GM21737 (cell line): ENCODE data around the gene UBE2G2.

Experiments
- ATAC-seq: cut with Tn5 transposase; IDR thresholded peaks from one replicate; pipeline ENCODE4 v1.9.1; 2021; ENCODE audit warnings: mild to moderate bottlenecking, moderate library complexity; ENCODE audit not compliant: unreplicated experiment

The UBE2G2 gene

DNA sequence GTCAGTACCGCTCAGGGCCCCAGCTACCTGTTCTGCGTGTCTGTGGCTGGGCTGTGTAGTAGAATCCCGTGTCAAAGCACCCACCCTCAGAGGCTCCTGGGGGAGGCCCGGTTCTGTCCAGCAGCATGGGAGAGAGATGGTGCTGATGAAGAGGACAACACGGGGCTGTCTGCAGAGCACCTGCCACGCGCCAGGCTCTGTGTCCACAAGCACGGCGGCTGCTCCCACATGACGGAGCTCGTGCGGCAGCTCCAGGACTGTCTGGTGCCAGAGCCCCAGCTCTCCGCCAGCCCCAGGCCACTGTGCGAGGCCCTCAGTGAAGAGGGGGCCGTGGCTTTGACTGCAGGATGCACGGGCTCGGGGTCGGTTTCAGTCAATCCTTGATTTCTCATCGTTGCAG is 48.3 kb downstream of the UBE2G2 start:
- no peak for ATAC-seq

DNA sequence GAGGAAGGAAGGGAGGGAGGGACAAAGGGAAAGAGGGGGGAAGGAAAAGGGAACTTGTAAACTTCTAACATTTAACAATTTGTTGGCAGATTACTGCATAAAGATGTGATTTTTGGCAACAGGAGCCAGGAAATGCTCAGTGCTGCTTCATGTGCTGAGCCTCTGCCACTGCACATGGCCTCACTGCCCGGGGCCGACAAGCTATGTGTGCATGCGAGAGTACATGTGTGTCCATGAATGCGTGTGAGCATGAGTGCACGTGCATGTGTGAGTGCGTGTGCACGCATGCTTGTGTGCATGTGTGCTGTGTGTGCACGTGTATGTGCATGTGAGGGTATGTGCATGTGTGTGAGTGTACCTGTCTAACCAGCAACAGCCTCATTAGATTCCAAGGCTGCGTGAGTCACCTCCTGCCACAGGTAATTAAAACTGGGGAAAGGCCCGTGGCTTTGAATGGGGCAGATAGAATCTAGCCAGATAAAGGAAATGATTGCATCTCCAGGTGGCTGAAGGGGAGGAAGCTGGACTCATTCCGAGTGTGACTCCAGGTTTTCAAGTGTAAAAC is 48.9 kb downstream of the UBE2G2 start:
- no peak for ATAC-seq

DNA sequence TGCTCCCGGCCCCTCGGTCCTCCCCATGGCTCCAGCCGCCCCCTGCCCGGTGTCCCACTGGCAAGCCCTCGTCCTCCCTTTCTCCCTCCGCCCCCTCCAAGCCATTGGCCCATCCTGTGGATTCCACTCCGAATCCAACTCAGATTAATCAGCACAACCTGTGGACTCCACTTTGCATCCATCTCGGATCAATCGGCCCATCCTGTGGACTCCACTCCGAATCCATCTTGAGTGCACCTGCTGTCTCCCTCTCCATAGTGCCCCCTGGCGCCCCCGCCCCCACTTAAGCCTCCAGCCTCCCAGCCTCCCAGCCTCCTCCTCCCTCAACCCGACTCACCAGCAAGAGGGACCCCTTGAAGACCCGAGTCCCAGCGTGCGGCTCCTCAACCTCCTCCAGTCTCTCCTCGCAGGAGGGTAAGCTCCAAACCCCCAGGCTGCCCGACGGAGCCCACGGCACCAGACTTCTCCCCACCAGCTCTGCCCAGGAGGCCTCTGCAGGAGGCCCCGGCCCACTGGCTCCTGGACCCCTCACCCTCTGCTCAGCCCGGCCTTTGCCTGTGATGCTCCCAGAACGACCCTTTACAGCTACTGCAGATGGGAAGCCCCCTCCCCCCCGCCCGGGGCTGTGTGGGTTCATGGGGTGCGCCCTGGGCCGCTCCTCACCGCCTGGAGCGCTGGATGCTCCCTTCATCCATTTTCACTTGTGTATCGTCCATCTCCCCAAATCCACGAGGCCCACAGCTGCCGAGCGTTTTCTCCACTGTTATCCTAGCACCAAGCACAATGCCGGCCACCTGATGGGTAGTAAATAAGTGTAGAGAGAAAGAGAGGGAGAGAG is 49.6 kb downstream of the UBE2G2 start:
- no peak for ATAC-seq

DNA sequence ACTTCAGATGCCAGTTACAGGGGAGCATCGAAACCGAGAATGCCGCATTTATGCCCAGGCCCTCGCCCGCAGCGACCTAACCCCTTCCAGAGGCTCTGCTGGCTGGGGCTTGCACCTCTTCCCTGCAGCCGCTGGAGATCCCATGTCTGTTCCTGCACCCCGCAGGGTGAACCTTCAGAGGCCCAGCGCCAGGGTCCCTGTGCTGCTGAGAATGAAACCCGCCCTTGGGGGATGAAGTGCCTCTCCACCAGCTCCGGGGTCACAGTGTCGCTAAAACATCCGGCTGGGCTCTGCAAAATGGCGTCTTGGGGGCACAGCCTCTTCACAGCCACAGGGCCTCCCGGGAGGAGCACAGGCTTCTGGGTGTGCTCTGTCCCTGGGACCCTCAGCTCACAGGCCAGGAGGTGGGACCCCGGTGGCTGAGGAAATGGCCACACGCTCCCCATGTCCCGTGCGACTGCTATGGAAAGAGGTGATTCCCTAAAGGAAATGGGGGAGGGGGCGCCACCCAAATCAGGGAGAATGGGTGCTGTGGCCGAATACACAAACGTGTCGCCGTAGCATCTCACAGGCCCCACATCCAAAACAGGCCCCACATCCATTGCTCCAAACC is 50.3 kb downstream of the UBE2G2 start:
- ATAC-seq = no peak

DNA sequence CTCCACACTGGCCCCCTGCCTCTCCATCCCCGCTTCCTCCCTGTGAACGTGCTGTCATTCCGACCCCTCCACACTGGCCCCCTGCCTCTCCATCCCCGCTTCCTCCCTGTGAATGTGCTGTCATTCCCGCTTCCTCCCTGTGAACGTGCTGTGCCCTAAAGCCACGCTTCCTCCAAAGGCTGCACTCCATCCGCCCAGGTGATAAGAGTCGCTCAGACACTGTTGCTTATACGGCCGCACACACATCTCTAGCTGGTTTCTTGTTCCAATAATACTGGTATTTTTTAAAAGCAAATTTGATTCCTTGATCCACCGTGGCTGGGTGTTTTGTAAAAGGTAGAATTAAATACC is 51.0 kb downstream of the UBE2G2 start:
- no peak for ATAC-seq

DNA sequence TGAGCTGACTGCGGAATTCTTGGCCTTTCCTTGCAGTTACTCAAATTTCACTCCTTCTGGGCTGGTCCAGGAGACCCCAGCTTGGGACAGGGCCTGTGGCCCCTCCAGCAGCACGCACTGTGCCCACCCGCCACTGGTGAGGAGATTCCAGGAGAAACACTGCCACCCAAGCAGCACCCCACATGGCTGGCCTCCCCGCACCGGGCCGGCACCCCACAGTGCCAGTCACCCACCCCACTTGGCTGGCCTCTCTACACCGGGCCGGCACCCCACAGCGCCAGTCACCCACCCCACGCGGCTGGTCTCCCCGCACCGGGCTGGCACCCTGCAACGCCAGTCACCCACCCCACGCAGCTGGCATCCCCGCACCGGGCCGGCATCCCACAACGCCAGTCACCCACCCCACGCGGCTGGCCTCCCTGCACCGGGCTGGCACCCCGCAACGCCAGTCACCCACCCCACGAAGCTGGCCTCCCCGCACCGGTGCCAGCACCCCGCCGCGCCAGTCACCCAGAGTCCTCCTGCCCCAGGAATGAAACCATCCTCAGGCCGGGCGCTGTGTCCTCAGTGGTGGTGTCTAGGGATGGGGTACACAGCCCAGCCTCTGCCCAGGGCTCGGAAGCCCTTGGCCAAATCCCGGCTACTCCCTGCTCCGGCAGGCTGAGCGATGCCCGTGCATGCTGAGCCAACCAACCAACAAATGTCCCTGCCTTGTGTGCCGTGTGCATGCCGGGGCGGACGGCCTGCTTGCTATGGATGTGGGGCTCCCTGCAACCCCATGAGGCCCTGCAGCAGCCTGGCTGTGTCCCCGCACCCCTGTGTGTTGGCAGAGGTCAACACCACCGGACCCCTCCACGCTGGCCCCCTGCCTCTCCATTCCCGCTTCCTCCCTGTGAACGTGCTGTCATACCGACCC is 51.6 kb downstream of the UBE2G2 start:
- no peak for ATAC-seq

DNA sequence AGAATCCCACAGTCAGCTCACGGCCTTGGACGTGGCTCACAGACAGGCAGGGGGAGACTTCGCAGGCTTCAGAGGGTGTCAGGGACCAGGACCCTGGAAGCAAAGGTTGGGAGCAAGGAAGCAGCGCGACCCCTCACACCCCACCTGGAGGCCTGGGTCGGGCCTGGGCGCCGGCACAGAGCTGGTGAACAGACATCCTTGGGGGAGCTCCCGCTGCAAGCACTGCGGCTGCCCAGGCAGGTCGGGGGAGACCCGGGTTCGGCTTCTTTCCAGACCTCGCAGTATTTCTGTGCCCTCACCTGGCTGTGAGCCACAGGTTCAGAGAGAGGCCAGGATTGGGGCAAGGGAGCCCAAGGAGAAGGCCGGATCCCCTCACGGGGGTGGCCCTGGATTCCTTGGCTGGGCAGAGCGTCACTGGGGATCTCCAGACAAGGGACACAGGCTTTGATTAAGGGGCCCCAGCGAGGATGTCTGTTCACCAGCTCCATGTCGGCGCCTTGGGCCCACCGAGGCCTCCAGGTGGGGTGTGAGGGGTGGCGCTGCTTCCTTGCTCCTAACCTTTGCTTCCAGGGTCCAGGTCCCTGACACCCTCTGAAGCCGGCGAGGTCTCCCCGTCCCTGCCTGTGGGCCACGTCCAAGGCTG is 52.4 kb downstream of the UBE2G2 start:
- ATAC-seq = no peak

DNA sequence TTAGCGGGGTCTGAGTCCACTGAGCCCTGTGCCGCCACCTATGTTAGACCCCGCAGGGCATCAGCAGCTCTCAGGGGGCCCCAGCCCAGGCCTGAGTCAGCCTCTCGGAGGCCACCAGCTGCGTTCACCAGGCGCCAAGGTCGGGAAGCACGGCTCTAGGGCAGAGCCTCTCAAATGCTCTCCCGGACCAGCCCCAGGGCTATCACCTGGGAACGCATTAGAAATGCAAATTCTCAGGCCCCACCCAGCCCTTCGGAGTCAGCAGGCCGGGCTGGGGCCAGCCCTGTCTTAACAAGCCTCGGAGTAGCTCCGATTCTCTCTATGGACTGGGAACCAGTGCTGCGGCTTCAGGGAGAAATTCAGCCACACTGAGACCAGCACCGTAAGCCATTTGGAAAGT is 53.0 kb downstream of the UBE2G2 start:
- ATAC-seq = no peak

DNA sequence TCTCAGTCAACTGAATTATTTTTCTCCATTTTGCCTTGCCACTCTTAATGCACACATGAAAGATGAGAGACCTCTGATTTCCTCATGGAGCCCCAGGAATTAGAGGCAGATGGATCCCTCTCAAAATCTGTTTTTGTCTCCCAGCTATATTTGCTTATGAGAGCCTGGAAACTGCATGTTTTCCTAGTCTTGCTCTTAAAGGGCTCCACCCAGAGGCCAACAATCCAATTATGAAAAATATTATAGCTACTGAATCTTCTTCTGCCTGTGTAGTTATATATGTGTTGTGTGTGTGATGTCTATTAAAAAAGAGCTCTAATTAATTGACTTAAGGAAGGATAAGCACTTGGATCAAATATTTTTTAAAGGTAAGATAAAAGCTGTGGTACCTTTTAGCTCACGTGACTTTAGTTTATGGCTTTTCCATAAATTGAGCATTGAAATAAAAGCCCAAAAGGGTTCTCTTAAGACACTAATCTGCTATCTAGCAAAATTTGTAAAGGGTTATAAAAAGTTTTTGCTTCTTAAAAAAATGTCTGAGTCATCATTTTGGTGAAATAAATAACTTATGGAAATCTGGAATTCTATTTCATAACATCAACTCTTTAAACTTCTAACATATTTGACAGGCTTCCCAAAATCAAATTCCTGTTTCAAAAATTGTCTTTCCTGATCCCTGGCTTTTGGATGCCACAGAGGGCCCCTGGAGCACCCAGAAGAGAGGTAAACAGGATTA is 59.0 kb downstream of the UBE2G2 start:
- ATAC-seq = no peak

DNA sequence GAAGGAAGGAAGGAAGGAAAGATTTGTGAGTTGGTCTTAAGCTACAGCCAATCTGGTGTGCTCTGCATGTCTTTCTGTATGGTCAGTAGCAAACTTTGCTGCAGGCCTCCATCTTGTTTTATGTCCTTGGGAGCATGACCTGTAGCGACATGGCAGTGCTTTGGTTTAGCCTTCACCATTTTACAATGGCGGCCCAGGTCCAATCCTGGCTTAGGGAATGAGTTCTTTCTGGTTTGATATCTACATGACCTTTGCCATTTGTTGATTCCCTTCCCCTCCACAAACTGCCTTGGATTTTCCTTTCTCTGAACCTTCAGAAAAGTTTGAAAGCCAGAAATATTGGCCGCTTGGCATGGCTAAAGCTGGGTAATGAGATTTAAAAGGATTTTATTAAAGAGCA is 59.7 kb downstream of the UBE2G2 start:
- no peak for ATAC-seq

DNA sequence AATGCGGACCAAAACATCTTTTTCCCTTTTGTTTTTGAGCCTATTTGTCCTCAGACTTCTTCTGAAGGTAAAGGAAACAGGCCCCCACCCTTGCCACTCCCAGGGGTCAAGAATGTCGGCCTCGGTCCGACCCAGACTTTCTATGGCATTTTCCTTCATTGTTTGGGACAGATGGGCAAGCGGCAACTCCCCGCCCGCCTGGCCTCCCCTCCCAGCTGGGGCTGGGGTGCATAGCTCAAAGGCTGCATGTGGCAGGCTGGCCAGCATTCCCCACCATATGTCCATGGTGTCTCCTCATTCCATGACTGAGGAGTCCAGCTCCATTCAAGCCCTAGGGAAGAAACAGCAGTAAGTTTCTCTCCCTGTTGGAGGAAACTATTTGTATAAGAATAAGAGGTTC is 60.9 kb downstream of the UBE2G2 start:
- no peak for ATAC-seq

DNA sequence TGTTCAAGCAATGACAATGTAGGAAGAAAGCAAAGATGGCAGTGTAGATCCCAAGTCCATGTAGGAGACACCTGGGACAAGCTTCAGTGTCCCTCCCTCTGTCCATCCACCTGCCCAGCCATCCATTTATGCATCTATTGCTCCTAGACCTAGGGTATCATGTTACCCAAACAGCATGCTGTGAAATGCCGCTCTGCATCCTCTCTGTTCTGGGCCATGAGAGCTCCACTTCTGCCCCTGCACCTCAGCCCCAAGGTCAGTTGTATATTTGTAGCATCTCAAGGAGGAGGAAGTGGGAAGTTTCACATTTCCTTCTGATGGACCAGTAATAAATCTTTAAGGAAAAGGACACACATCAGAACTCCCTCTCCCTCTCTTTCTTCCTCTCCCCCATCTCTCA is 62.3 kb downstream of the UBE2G2 start:
- no peak for ATAC-seq

DNA sequence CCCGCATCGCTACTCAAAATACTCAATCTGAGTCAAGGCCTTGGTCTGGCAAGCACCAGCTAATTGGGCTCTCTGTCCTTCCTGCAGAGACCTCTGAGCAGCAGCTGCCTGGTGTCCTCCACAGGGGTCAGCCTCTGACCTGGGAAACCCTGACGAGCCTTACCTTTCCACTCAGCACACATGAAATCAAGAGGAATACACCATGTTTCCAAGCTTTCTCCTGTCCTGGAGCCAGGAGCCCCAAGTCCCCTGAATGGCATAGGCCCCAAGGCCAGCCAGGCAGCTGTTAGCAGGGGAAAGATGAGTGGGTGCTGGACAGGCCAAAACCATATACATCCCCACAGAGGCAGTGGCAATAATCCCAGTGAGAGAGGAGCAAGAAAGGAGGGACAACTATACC is 63.0 kb downstream of the UBE2G2 start:
- ATAC-seq = no peak

DNA sequence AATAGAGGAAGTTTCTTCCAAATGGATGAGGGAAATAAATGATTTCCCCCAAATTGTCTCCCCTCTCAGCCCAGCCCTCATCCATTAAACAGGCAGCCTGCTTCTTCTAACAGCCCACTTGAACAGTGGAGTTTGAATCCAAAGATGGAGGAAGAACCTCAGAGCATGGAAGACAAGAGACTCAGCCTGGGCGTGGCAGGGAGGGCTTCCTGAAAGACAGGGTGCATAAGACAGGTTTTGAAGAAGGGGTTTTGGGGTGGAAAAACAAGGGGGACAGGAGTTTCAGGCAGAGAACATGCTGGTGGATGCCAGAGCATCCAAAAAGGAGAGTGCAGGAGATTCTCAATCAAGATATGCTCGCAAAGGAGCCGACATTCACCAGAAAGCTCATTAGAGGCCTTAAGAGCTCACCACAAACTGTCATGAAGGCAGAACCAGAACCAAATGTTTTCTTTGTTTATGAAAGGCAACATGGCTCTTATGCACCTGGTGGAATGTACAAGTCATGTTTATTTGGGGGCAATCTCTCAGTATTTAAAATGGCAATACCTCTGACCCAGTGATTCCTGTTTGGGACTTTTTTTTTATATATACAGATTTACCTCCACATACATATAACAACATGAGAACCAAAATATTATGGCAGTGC is 63.8 kb downstream of the UBE2G2 start:
- ATAC-seq = no peak

DNA sequence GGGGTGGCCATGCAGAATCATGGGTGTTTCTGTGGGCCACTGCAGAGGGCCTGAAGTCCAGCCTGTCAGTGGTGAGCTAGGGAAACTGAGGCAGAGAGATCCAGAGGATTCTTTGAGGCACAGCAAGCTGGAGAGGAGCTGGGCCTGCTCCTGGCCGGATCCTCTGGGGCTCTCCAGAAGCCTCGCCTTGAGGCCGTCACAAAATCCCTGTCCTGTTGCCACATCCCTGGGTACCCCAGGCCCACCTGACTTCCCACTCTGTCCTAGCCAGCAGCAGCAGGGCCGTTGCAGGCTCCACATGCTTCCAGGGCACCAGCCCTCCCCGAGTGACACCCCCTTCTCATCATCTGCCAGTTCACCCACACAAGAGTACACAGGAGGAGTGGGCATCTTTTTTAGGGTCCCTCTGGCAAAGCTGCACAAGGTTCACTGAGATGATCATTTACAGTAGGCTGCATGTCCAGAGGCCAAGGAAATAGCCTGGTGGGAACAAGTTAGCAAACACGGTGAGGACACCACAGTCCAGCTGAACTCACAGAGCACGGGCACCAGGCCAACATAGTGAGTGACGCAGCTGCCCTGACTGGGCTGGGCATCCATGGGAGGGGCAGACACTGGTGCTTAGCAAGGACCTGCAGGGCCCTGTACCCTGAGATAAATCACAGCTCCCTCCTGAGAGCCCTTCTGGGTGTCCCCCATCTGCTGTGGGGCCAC is 65.2 kb downstream of the UBE2G2 start:
- no peak for ATAC-seq

DNA sequence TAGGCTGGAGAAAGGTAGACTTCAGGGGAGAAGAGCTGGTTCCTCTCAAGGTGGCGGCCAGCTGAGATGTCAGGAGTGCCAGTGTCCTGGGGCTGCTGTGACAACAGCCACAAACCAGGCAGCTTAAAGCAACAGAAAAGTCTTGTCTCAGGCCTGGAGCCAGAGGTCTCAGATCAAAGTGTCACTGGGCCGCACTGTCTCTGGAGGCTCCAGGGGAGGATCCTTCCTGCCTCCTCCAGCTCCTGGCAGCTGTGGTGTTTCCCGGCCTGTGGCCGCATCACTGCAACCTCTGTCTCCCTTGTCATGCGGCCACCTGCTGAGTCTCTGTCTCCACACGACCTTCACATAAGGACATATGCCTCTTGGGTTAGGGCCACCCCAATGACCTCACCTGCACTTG is 65.8 kb downstream of the UBE2G2 start:
- ATAC-seq = no peak

DNA sequence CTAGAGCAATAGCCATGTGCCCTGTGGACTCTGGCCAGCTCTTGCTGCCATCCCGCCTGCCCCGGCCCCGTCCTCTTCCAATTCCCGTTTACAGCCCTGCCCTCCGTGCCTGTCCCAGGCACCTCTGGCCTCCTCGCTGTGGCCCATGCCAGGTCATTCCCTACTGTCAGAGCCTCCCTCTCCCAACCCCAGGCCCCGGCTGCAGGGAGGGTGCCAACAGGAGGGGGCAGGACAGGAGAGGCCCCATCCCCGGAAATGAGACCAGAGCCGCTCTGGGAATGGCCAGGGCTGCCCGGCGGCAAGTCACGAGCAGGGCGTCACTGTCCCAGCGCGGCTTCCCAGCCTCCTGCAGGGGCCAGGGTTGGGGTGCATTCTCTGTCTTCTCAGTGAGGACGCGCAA is 66.8 kb downstream of the UBE2G2 start:
- ATAC-seq = no peak

DNA sequence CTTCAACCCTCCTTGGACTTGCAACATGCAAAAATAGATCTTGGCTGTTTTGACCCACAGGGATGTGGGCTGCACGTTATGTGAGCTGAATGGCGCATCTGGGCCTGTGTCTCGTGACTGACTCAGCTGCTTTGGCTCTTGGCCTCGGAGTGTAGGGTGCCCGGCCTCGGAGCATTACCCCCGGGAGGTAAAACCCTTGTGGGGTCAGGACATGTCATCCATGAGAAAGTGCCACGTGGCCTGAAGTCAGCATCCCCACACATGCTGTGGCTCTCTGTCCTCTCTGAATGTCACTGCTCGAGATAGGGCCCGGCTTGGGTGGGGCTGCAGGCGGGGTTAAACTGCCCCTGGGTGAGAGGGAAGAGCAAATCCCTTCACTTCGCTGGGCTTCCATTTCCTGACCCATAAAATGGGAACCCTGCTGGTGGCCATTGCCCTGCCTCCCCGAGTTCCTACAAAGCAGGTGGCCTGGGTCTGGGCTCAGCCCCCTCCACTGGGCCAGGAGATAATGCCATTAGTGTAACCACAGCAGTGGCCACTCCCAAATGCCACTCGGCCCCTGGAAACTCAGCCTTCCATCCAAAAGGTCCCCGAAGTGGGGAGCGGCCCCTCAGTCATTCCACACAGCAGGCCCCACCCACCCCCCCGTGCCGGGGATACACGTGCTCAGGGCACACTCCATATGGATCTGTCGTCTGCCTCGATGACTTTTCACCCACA is 67.4 kb downstream of the UBE2G2 start:
- ATAC-seq = no peak
